ENCODE data around the gene NPR3.

NPR3 gene

GRCh38 chr5:32710550-32711361 is at the start of gene NPR3:
Gene NPR3, plus strand, starts transcription at chr5:32711321. Its CDS starts 456 bp downstream, at chr5:32711777.
- DNase-seq (ENCODE audit: low read depth in 2 of 2), result no peak

- no peak for DNase-seq (ENCODE audit: low read depth in 2 of 2)
Observed at GRCh38 chr5:32664523-32664922, 46.6 kb upstream of the NPR3 start.

GRCh38 chr5:32668552-32668951 is 42.6 kb upstream of the NPR3 start:
- DNase-seq (ENCODE audit: low read depth in 2 of 2), result no peak

GRCh38 chr5:32673272-32673671 is 37.8 kb upstream of the NPR3 start:
- no peak for DNase-seq (ENCODE audit: low read depth in 2 of 2)

- DNase-seq (ENCODE audit: low read depth in 2 of 2), result no peak
Observed at GRCh38 chr5:32677023-32677422, 34.1 kb upstream of the NPR3 start.

- no peak for DNase-seq (ENCODE audit: low read depth in 2 of 2)
Observed at GRCh38 chr5:32678472-32678871, 32.6 kb upstream of the NPR3 start.

- DNase-seq (ENCODE audit: low read depth in 2 of 2), result no peak
Observed at GRCh38 chr5:32679218-32679617, 31.9 kb upstream of the NPR3 start.

GRCh38 chr5:32680183-32680582 is 30.9 kb upstream of the NPR3 start:
- no peak for DNase-seq (ENCODE audit: low read depth in 2 of 2)

GRCh38 chr5:32683125-32683524 is 28.0 kb upstream of the NPR3 start:
- no peak for DNase-seq (ENCODE audit: low read depth in 2 of 2)

GRCh38 chr5:32684260-32684659 is 26.9 kb upstream of the NPR3 start:
- DNase-seq (ENCODE audit: low read depth in 2 of 2), result no peak

GRCh38 chr5:32686799-32687498 is 24.2 kb upstream of the NPR3 start:
- DNase-seq (ENCODE audit: low read depth in 2 of 2), result no peak

GRCh38 chr5:32687499-32687831 is 23.7 kb upstream of the NPR3 start:
- DNase-seq (ENCODE audit: low read depth in 2 of 2), result no peak

- no peak for DNase-seq (ENCODE audit: low read depth in 2 of 2)
Observed at GRCh38 chr5:32690153-32690552, 21.0 kb upstream of the NPR3 start.

- DNase-seq (ENCODE audit: low read depth in 2 of 2), result no peak
Observed at GRCh38 chr5:32690666-32691065, 20.5 kb upstream of the NPR3 start.

GRCh38 chr5:32692036-32692746 is 18.9 kb upstream of the NPR3 start:
- no peak for DNase-seq (ENCODE audit: low read depth in 2 of 2)

GRCh38 chr5:32703957-32704356 is 7.2 kb upstream of the NPR3 start:
- DNase-seq (ENCODE audit: low read depth in 2 of 2), result no peak

GRCh38 chr5:32707418-32707997 is 3.6 kb upstream of the NPR3 start:
- DNase-seq (ENCODE audit: low read depth in 2 of 2), result no peak

GRCh38 chr5:32708949-32709348 is 2.2 kb upstream of the NPR3 start:
- DNase-seq (ENCODE audit: low read depth in 2 of 2), result no peak

- DNase-seq (ENCODE audit: low read depth in 2 of 2), result no peak
Observed at GRCh38 chr5:32709750-32710549, 1.2 kb upstream of the NPR3 start.

- no peak for DNase-seq (ENCODE audit: low read depth in 2 of 2)
Observed at GRCh38 chr5:32711362-32711680, 200 bp downstream of the NPR3 start.

GRCh38 chr5:32711681-32712480 is 760 bp downstream of the NPR3 start:
- DNase-seq (ENCODE audit: low read depth in 2 of 2), result no peak

Measured in stimulated activated CD8-positive, alpha-beta memory T cell treated with anti-CD3 and anti-CD28 coated beads, Interleukin-7, amount 100 ng/mL, for 1 hour (primary cell).